ENCODE results near the gene GNAQ.

DNA sequence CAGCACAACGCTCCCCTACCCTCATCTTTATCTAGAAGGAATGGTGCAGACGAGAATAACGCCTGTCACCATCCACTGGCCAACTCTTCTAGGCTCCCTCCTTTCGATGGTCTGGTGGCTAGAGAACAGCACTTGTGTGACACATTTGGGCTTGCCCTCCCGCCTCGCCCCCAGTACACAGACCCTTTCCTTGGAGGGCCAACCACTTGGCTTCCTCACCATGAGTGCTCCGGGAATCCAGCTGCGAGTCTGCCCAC is 1.4 kb downstream of the GNAQ start:
- TF ChIP-seq CTCF (IDR thresholded peaks at IDR 0.05; ENCODE audit: borderline replicate concordance, extremely low read depth, low read length, poor library complexity, severe bottlenecking) (no peak), EZH2 (IDR thresholded peaks at IDR 0.05; ENCODE audit: borderline replicate concordance, low read depth, low read length, severe bottlenecking) (no peak)

Data from DND-41 (cell line).